Measurements from ENCODE around the gene EDA. TPM values are rescaled to one million over a fixed set of nuclear protein-coding genes. Genes with fewer than 3 reads are reported as not detected.

Gene EDA
- total RNA-seq, 4 donors from 2014 or later = 6.2 to 10.9 (median 6.8) TPM

DNA sequence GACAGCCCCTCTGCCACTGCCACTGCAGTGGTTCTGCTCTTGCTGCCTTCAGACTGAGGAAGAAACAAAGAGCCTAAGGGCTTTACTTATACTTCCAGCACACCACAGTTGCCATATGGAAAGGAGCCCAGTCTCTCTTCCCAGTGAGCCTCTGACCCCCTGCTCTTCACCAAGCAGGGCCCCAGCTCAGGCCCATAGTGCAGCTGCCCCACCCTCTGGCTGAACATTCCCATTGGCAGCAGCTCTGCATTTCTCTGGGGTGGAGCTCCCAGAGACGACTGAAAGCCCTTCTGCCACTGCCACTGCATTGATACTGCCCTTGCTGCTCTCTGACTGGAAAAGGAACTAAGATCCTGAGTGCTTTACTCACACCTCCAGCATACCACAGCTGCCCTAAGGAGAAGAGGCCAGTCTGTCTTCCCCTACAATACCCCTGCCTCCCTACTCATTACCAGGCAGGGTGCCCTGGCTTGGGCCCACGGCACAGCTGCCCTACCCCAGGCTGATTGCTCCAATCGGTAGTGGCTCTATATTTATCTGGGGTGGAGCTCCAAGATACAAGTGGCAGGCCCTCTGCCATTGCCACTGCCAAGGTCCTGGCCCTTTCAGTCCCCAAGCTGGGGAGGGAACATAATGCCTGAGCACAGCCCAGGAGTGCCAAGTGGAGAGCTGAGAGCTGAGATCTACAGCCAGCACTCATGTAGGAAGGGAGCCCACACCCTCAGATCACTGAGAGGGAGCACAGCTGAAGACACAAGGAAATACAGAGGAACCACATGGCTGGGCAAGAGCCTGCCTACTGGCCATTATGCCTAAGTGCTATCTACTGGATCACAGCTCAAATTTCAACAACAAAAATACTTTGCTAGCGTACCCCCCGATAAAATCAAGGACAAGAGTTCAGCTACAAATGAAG, 397.8 kb downstream of the EDA start:
- DNase-seq (ENCODE audit: low spot score) = no peak
- no peak for ATAC-seq (ENCODE audit: low FRiP score)
- no peak for TF ChIP-seq CTCF (IDR thresholded peaks at IDR 0.05)

DNA sequence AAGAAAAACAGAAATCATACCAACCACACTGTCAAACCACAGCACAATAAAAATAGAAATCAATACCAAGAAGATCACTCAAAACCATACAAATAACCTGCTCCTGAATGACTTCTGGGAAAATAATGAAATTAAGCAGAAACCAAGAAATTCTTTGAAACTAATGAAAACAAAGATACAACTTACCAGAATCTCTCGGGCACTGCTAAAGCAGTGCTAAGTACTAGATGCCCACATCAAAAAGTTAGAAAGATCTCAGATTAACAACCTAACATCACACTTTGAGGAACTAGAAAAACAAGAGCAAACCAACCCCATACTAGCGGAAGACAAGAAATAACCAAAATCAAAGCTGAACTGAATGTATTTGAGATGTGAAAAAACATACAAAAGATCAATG, 400.6 kb downstream of the EDA start:
- TF ChIP-seq CTCF (IDR thresholded peaks at IDR 0.05) = no peak
- ATAC-seq (ENCODE audit: low FRiP score) (no peak), DNase-seq (ENCODE audit: low spot score) (no peak)

- DNase-seq (ENCODE audit: low spot score) (no peak), ATAC-seq (ENCODE audit: low FRiP score) (no peak)
- TF ChIP-seq CTCF (IDR thresholded peaks at IDR 0.05) = no peak
Measured at GRCh38 chrX:70022616-70023015, 406.7 kb downstream of the EDA start.

DNA sequence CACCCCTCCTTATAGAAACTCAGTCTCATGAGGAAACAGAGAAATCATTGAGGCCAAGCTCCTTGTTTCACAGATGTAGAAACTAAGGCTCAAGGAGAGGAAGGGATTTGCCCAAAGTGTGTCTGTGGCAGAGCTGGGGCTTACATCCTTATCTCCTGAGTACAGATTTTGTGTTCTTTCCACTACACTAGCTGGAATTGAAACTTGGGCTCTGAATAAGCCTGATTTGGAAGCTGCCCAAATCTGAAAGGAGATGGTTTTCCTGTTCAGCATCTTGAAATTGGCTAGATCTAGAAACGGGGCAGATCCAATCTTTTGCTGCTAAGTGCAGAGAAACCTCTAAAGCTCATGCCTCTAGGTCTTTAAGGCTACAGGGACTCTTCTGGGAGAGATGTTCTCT, 409.6 kb downstream of the EDA start:
- no peak for DNase-seq (ENCODE audit: low spot score)
- ATAC-seq (ENCODE audit: low FRiP score) = no peak

GRCh38 chrX:70026112-70026850, 410.4 kb downstream of the EDA start:
- DNase-seq (ENCODE audit: low spot score) (no peak), ATAC-seq (ENCODE audit: low FRiP score) (no peak)
- no peak for TF ChIP-seq CTCF (IDR thresholded peaks at IDR 0.05)

More for the DNA sequence above, 409.6 kb downstream of the EDA start:
- TF ChIP-seq CTCF (IDR thresholded peaks at IDR 0.05) = no peak

DNA sequence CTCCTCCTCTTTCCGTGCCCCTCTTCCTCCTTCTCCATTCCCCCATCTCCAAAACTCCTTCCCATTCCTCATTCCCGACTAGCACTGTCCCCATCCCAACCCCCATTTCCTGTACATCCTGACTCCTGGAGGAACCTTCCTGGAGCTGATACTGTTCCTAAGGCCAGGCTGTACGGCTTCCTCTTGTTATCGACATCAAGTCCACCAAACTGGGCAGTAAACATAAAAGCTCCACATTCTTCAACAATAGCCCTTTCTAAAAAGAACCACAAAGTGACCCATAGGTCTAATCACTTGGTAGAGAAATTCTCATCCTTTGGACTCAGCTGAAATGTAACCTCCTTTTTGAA, 410.9 kb downstream of the EDA start:
- DNase-seq (ENCODE audit: low spot score) (no peak), ATAC-seq (ENCODE audit: low FRiP score) (no peak)
- no peak for TF ChIP-seq CTCF (IDR thresholded peaks at IDR 0.05)

Measured in omental fat pad (tissue), 4 donors.